H9 (cell line): ENCODE data around the gene VPS9D1. TPM values are rescaled to one million over a fixed set of nuclear protein-coding genes. Genes with fewer than 3 reads are reported as not detected.

ENCODE experiments used
- DNase-seq: peaks from one replicate; pipeline ENCODE4 v3.0.0-alpha.2; 2017
- H2AFZ ChIP-seq: one replicate; pipeline ENCODE4 v1.6.1; 2013; ENCODE audit warnings: mild to moderate bottlenecking, low read length, control low read depth, moderate library complexity
- H2AK5ac ChIP-seq: 2 replicates; pipeline ENCODE4 v1.6.1; 2013; ENCODE audit warnings: low read length, control low read depth, mixed read lengths; ENCODE audit not compliant: insufficient read length
- H2BK120ac ChIP-seq: one replicate; pipeline ENCODE4 v1.6.1; 2013; ENCODE audit warnings: low read depth, mild to moderate bottlenecking, low read length, control low read depth, inconsistent platforms; ENCODE audit not compliant: poor library complexity, severe bottlenecking
- H2BK12ac ChIP-seq: 2 replicates; pipeline ENCODE4 v1.6.1; 2013; ENCODE audit warnings: low read length, control low read depth, mixed read lengths, low read depth; ENCODE audit not compliant: insufficient read length
- H2BK15ac ChIP-seq: 2 replicates; pipeline ENCODE4 v1.6.1; 2013; ENCODE audit warnings: low read depth, low read length, control low read depth
- H2BK20ac ChIP-seq: one replicate; pipeline ENCODE4 v1.6.1; 2013; ENCODE audit warnings: low read depth, mild to moderate bottlenecking, low read length, control low read depth, inconsistent platforms; ENCODE audit not compliant: poor library complexity, severe bottlenecking
- H2BK5ac ChIP-seq: 2 replicates; pipeline ENCODE4 v1.6.1; 2013; ENCODE audit warnings: low read length, control low read depth, mixed read lengths; ENCODE audit not compliant: insufficient read length
- H3K14ac ChIP-seq: 2 replicates; pipeline ENCODE4 v1.6.1; 2013; ENCODE audit warnings: low read length, control low read depth; ENCODE audit not compliant: insufficient read depth
- H3K18ac ChIP-seq: 2 replicates; pipeline ENCODE4 v1.6.1; 2013; ENCODE audit warnings: low read depth, mild to moderate bottlenecking, mixed read lengths, low read length, control low read depth; ENCODE audit not compliant: insufficient read length
- H3K23ac ChIP-seq: 2 replicates; pipeline ENCODE4 v1.6.1; 2013; ENCODE audit warnings: low read length, control low read depth, mixed read lengths, low read depth; ENCODE audit not compliant: insufficient read length
- H3K23me2 ChIP-seq: 2 replicates; pipeline ENCODE4 v1.6.1; 2013; ENCODE audit warnings: low read depth, mild to moderate bottlenecking, mixed read lengths, low read length, control low read depth; ENCODE audit not compliant: insufficient read length, poor library complexity, severe bottlenecking
- H3K27ac ChIP-seq: 2 replicates; pipeline ENCODE4 v1.5.1; 2013; ENCODE audit warnings: low read length, control low read depth, mixed read lengths, low read depth; ENCODE audit not compliant: insufficient read length
- H3K27me3 ChIP-seq: 2 replicates; pipeline ENCODE4 v1.6.1; 2013; ENCODE audit warnings: low read length, control low read depth, inconsistent platforms; ENCODE audit not compliant: insufficient read depth
- H3K4ac ChIP-seq: 2 replicates; pipeline ENCODE4 v1.6.1; 2013; ENCODE audit warnings: low read depth, mild to moderate bottlenecking, control low read depth, inconsistent platforms, low read length, moderate library complexity
- H3K4me1 ChIP-seq: 2 replicates; pipeline ENCODE4 v1.6.1; 2013; ENCODE audit warnings: low read length, control low read depth, inconsistent platforms; ENCODE audit not compliant: insufficient read depth
- H3K4me2 ChIP-seq: 2 replicates; pipeline ENCODE4 v1.6.1; 2013; ENCODE audit warnings: low read length, control low read depth, mixed read lengths; ENCODE audit not compliant: insufficient read length, insufficient read depth
- H3K56ac ChIP-seq: 2 replicates; pipeline ENCODE4 v1.6.1; 2013; ENCODE audit warnings: low read depth, mild to moderate bottlenecking, mixed read lengths, low read length, control low read depth; ENCODE audit not compliant: insufficient read length
- H3K79me1 ChIP-seq: 2 replicates; pipeline ENCODE4 v1.6.1; 2013; ENCODE audit warnings: low read depth, mild to moderate bottlenecking, moderate library complexity, low read length, control low read depth, inconsistent platforms; ENCODE audit not compliant: insufficient read depth, poor library complexity, severe bottlenecking
- H3K79me2 ChIP-seq: 2 replicates; pipeline ENCODE4 v1.6.1; 2013; ENCODE audit warnings: low read length, control low read depth, inconsistent platforms; ENCODE audit not compliant: insufficient read depth
- H3K9ac ChIP-seq: 2 replicates; pipeline ENCODE4 v1.6.1; 2013; ENCODE audit warnings: low read length, control low read depth, mixed read lengths; ENCODE audit not compliant: insufficient read length; ENCODE audit errors: extremely low read depth
- H3K9me3 ChIP-seq: one replicate; pipeline ENCODE4 v1.6.1; 2013; ENCODE audit warnings: low read depth, low read length, inconsistent platforms; ENCODE audit not compliant: control insufficient read depth
- H3T11ph ChIP-seq: one replicate; pipeline ENCODE4 v1.6.1; 2013; ENCODE audit warnings: mild to moderate bottlenecking, low read length, control low read depth, inconsistent platforms
- H4K20me1 ChIP-seq: one replicate; pipeline ENCODE4 v1.6.1; 2013; ENCODE audit not compliant: control insufficient read depth, insufficient read length, insufficient read depth
- H4K5ac ChIP-seq: 2 replicates; pipeline ENCODE4 v1.6.1; 2013; ENCODE audit warnings: low read depth, mild to moderate bottlenecking, mixed read lengths, low read length, control low read depth; ENCODE audit not compliant: insufficient read length
- H4K8ac ChIP-seq: replicated peaks from 2 replicates; pipeline ENCODE4 v1.6.1; 2013; ENCODE audit warnings: low read length, control low read depth, mixed read lengths, low read depth; ENCODE audit not compliant: insufficient read length
- H4K91ac ChIP-seq: 2 replicates; pipeline ENCODE4 v1.6.1; 2013; ENCODE audit warnings: low read depth, mild to moderate bottlenecking, moderate library complexity, mixed read lengths, low read length, control low read depth; ENCODE audit not compliant: insufficient read length
- H3K27ac Mint-ChIP-seq, 3 experiments: 2 replicates in 2 of 3; 3 replicates in 1 of 3; pipeline ENCODE4 v1.8.0; 2020 to 2021; ENCODE audit warnings: mixed read lengths in 3 of 3, mild to moderate bottlenecking in 1 of 3, moderate library complexity in 1 of 3
- H3K27me3 Mint-ChIP-seq: 2 replicates; pipeline ENCODE4 v1.8.0; 2021; ENCODE audit warnings: low read depth, mild to moderate bottlenecking, moderate library complexity, mixed read lengths
- H3K36me3 Mint-ChIP-seq, 3 experiments: 2 replicates in 2 of 3; 3 replicates in 1 of 3; pipeline ENCODE4 v1.8.0; 2020 to 2021; ENCODE audit warnings: low read depth in 3 of 3, mixed read lengths in 3 of 3; ENCODE audit not compliant: insufficient read depth in 1 of 3
- H3K4me1 Mint-ChIP-seq, 2 experiments: 2 replicates each; pipeline ENCODE4 v1.8.0; 2020; ENCODE audit warnings: mixed read lengths in 2 of 2
- H3K4me3 Mint-ChIP-seq, 2 experiments: 2 replicates in 1 of 2; 3 replicates in 1 of 2; pipeline ENCODE4 v1.8.0; 2020 to 2021; ENCODE audit warnings: mild to moderate bottlenecking in 2 of 2, mixed read lengths in 2 of 2, moderate library complexity in 1 of 2
- H3K9me3 Mint-ChIP-seq, 2 experiments: 2 replicates in 1 of 2; 3 replicates in 1 of 2; pipeline ENCODE4 v1.8.0; 2020; ENCODE audit warnings: mild to moderate bottlenecking in 2 of 2, mixed read lengths in 2 of 2, moderate library complexity in 1 of 2
- CTCF ChIP-seq: fragments of 200-600 bp; sonication (generic); conservative IDR thresholded peaks from 3 replicates; pipeline ENCODE4 v1.8.0; 2021; ENCODE audit warnings: antibody characterized with exemption, mild to moderate bottlenecking
- WGBS: extraction: QIAGEN DNeasy Blood & Tissue Kit; methylation state at CpG from one replicate; pipeline ENCODE4 v1.1.7; 2013; ENCODE audit warnings: missing lambda C conversion rate, low lambda C conversion rate, mixed read lengths; ENCODE audit not compliant: insufficient read length; ENCODE audit errors: extremely low coverage; 5-methylcytosine and 5-hydroxymethylcytosine counted together
- total RNA-seq: library from RNA; stranded (reverse); gene quantifications from 2 replicates; pipeline ENCODE4 v1.2.1, GENCODE V29; 2021

VPS9D1 gene
- total RNA-seq, 1 experiment from 2014 or later = 6.0 TPM

GRCh38 chr16:89716916-89717687 is 3.6 kb downstream of the VPS9D1 start:
- H3K79me2 ChIP-seq = no peaks in the 10 kb centered on the region
- no peak overlapping the region for H2BK20ac ChIP-seq
- H3K9ac ChIP-seq = no peak overlapping the region
- no CpG with 5 or more reads among the region's 29 CpGs for WGBS
- no peaks in the 10 kb centered on the region for H3K9me3 ChIP-seq
- no peak overlapping the region for H3K23ac ChIP-seq
- H4K91ac ChIP-seq = no peak overlapping the region
- H2AFZ ChIP-seq = no peak overlapping the region
- no peak overlapping the region for H3K27ac Mint-ChIP-seq
- H2AK5ac ChIP-seq = no peak overlapping the region
- no peaks in the 10 kb centered on the region for H3K4me1 ChIP-seq
- H3K4me2 ChIP-seq = no peak overlapping the region
- H2BK15ac ChIP-seq = no peak overlapping the region
- H3K4me3 Mint-ChIP-seq = peak overlapping the region in 1 of 2 experiments; percentile 44; a peak in 1 of 5 replicates
- H4K8ac ChIP-seq = no peak overlapping the region
- H4K20me1 ChIP-seq = no peaks in the 10 kb centered on the region
- H3K27me3 Mint-ChIP-seq = peaks cover 48% of the 10 kb centered on the region
- peaks cover 25 to 47% (median 33%) of the 10 kb centered on the region in 3 experiments; a peak in 6 of 7 replicates for H3K36me3 Mint-ChIP-seq
- no peak overlapping the region for H3K14ac ChIP-seq
- no peaks in the 10 kb centered on the region; a peak in 1 of 5 replicates for H3K9me3 Mint-ChIP-seq
- no peaks in the 10 kb centered on the region for H3K79me1 ChIP-seq
- no peak overlapping the region for H2BK120ac ChIP-seq
- no peak overlapping the region for H2BK5ac ChIP-seq
- DNase-seq = no peak
- no peak overlapping the region for H3K18ac ChIP-seq
- H3K4me1 Mint-ChIP-seq = peaks cover 7 to 10% of the 10 kb centered on the region in 2 experiments
- no peak overlapping the region for H3K4ac ChIP-seq
- H4K5ac ChIP-seq = no peak overlapping the region
- no peak overlapping the region for H3K27ac ChIP-seq
- peaks cover 2% of the 10 kb centered on the region; the same call in 1 of the 2 replicates for H3K27me3 ChIP-seq
- H3T11ph ChIP-seq = no peak overlapping the region
- peaks cover 18% of the 10 kb centered on the region for H3K23me2 ChIP-seq
- TF ChIP-seq CTCF = no peak
- H3K56ac ChIP-seq = no peak overlapping the region
- no peak overlapping the region for H2BK12ac ChIP-seq
